WTC11 (cell line): ENCODE results near the gene PCDHGA6. TPM values are rescaled to one million over a fixed set of nuclear protein-coding genes. Genes with fewer than 3 reads are reported as not detected.

Experiments
- ATAC-seq: fragments of 200-7000 bp; cut with Tn5 transposase; 2 replicates; pipeline ENCODE4 v1.10.0; 2021; ENCODE audit warnings: mild to moderate bottlenecking, moderate library complexity
- CTCF ChIA-PET: fragments of 300-600 bp; sonication (Branson Sonifier 250); formaldehyde crosslinking; loops from one replicate; lab custom pipeline; 2021; ENCODE audit warnings: antibody characterized with exemption; lab: Charles Lee
- POLR2A ChIA-PET: fragments of 350-600 bp; sonication (Branson Sonifier 250); formaldehyde crosslinking; loops from one replicate; lab custom pipeline; 2021; ENCODE audit warnings: antibody characterized with exemption; lab: Charles Lee
- DNase-seq: peaks from one replicate; pipeline ENCODE4 v3.0.0; 2021; ENCODE audit warnings: low spot score
- H3K27ac Mint-ChIP-seq: 2 replicates; pipeline ENCODE4 v1.8.0; 2021; ENCODE audit warnings: mixed read lengths
- H3K27me3 Mint-ChIP-seq: 2 replicates; pipeline ENCODE4 v1.8.0; 2021; ENCODE audit warnings: low read depth, mild to moderate bottlenecking, moderate library complexity, mixed read lengths
- H3K36me3 Mint-ChIP-seq: 2 replicates; pipeline ENCODE4 v1.8.0; 2021; ENCODE audit warnings: mixed read lengths
- H3K4me1 Mint-ChIP-seq: 2 replicates; pipeline ENCODE4 v1.8.0; 2022; ENCODE audit warnings: mixed read lengths
- H3K4me3 Mint-ChIP-seq: 2 replicates; pipeline ENCODE4 v1.8.0; 2021; ENCODE audit warnings: mild to moderate bottlenecking, moderate library complexity, mixed read lengths
- H3K9me3 Mint-ChIP-seq: 2 replicates; pipeline ENCODE4 v1.8.0; 2021; ENCODE audit warnings: mixed read lengths
- AR ChIP-seq: fragments of 250-450 bp; sonication (Bioruptor Pico); IDR thresholded peaks from 2 replicates; pipeline ENCODE4 v1.9.0; 2021; ENCODE audit warnings: mild to moderate bottlenecking
- ARID4B ChIP-seq: sonication (generic); formaldehyde crosslinking; IDR thresholded peaks from 2 replicates; pipeline ENCODE4 v1.8.0; 2023; ENCODE audit warnings: missing genetic modification reagents, mild to moderate bottlenecking, borderline replicate concordance
- ATF6 ChIP-seq: sonication (generic); formaldehyde crosslinking; IDR thresholded peaks from 2 replicates; pipeline ENCODE4 v1.8.1; 2023; ENCODE audit warnings: mild to moderate bottlenecking, missing genetic modification reagents
- ERG ChIP-seq: fragments of 250-450 bp; sonication (Bioruptor Pico); IDR thresholded peaks from 2 replicates; pipeline ENCODE4 v1.8.0; 2021; ENCODE audit warnings: mild to moderate bottlenecking
- GRHL2 ChIP-seq: fragments of 250-450 bp; sonication (Bioruptor Pico); IDR thresholded peaks from 2 replicates; pipeline ENCODE4 v1.8.0; 2022; ENCODE audit warnings: mild to moderate bottlenecking, moderate library complexity; ENCODE audit not compliant: insufficient replicate concordance, severe bottlenecking
- HMGXB4 ChIP-seq: sonication (generic); formaldehyde crosslinking; IDR thresholded peaks from 2 replicates; pipeline ENCODE4 v1.8.1; 2023; ENCODE audit warnings: mild to moderate bottlenecking, moderate library complexity, missing genetic modification reagents
- MLX ChIP-seq: sonication (generic); formaldehyde crosslinking; IDR thresholded peaks from 2 replicates; pipeline ENCODE4 v1.8.1; 2023; ENCODE audit warnings: mild to moderate bottlenecking, missing genetic modification reagents, moderate library complexity
- SOX15 ChIP-seq: fragments of 250-450 bp; sonication (Bioruptor Pico); IDR thresholded peaks from 2 replicates; pipeline ENCODE4 v1.9.0; 2021; ENCODE audit warnings: mild to moderate bottlenecking
- ZNF396 ChIP-seq: fragments of 250-450 bp; sonication (Bioruptor Pico); IDR thresholded peaks from 2 replicates; pipeline ENCODE4 v1.8.0; 2021; ENCODE audit warnings: mild to moderate bottlenecking, moderate library complexity, borderline replicate concordance
- ZNF416 ChIP-seq: fragments of 250-450 bp; sonication (Bioruptor Pico); IDR thresholded peaks from 2 replicates; pipeline ENCODE4 v1.9.0; 2021; ENCODE audit warnings: mild to moderate bottlenecking, inconsistent platforms
- ZNF512 ChIP-seq: sonication (generic); formaldehyde crosslinking; IDR thresholded peaks from 2 replicates; pipeline ENCODE4 v1.8.1; 2022; ENCODE audit warnings: missing genetic modification reagents, borderline replicate concordance
- total RNA-seq: library from RNA; stranded (reverse); gene quantifications from 3 replicates; pipeline ENCODE4 v1.2.3, GENCODE V29; 2021

Gene PCDHGA6
- total RNA-seq, 1 experiment from 2014 or later: 3.3 TPM

- TF ChIP-seq GRHL2 (CRISPR knock-in tag) (no peak), AR (CRISPR knock-in tag) (no peak), HMGXB4 (CRISPR knock-in tag) (no peak), MLX (CRISPR knock-in tag) (no peak)
- TF ChIP-seq, all 79 proteins: peak for 0
These were observed 1.9 kb upstream of the PCDHGA6 start (continued) for GRCh38 chr5:141371572-141372475.

GRCh38 chr5:141374627-141375026 is 936 bp downstream of the PCDHGA6 start:
- H3K4me3 Mint-ChIP-seq: no peak overlapping the region
- ChIA-PET POLR2A (no interaction called here), CTCF (interaction anchor here (0.8 to 2.6 kb wide), 15 partner anchors 10 to 193 kb away, joined by 3 to 19 read pairs (median 5); partner anchors contain the start of genes PCDHB14, PCDHGA10, PCDHGA2 and PCDHGA3)
- peaks cover 5% of the 10 kb centered on the region for H3K4me1 Mint-ChIP-seq
- H3K27ac Mint-ChIP-seq: no peak overlapping the region
- H3K9me3 Mint-ChIP-seq: peaks cover 59% of the 10 kb centered on the region
- ATAC-seq (no peak), DNase-seq (no peak)
- peaks cover 9% of the 10 kb centered on the region for H3K27me3 Mint-ChIP-seq
- peaks cover 60% of the 10 kb centered on the region for H3K36me3 Mint-ChIP-seq
- TF ChIP-seq SOX15 (no peak), HMGXB4 (CRISPR knock-in tag) (no peak), ERG (CRISPR knock-in tag) (no peak), ATF6 (CRISPR knock-in tag) (no peak), ZNF416 (no peak), ZNF512 (no peak), ARID4B (no peak), ZNF396 (CRISPR knock-in tag) (no peak), AR (CRISPR knock-in tag) (no peak)
